Right lung (tissue), 5 donors: ENCODE results near the gene IMMP2L. TPM values are rescaled to one million over a fixed set of nuclear protein-coding genes. Genes with fewer than 3 reads are reported as not detected.
"Not testable (repeated sequence)": the region's sequence is repeated elsewhere in the genome, so short reads cannot be mapped to it uniquely, and the experiment has no call there.

Source experiments
- DNase-seq, 2 donors: peaks; one replicate each; pipeline ENCODE4 v3.0.0-alpha.2; 2013
- polyA plus RNA-seq, 5 donors: library from polyadenylated mRNA; unstranded; fragments of 120-200 nt; gene quantifications; one replicate each; pipeline versions ENCODE4 v1.2.1 to v1.2.3, GENCODE V29; 2013; ENCODE audit warnings: inconsistent platforms in 1 of 5, low replicate concordance in 1 of 5; ENCODE audit not compliant: insufficient read length in 5 of 5, insufficient read depth in 1 of 5

IMMP2L gene
- polyA plus RNA-seq, 5 donors: 24.1 to 28.9 (median 28.0) TPM

DNA sequence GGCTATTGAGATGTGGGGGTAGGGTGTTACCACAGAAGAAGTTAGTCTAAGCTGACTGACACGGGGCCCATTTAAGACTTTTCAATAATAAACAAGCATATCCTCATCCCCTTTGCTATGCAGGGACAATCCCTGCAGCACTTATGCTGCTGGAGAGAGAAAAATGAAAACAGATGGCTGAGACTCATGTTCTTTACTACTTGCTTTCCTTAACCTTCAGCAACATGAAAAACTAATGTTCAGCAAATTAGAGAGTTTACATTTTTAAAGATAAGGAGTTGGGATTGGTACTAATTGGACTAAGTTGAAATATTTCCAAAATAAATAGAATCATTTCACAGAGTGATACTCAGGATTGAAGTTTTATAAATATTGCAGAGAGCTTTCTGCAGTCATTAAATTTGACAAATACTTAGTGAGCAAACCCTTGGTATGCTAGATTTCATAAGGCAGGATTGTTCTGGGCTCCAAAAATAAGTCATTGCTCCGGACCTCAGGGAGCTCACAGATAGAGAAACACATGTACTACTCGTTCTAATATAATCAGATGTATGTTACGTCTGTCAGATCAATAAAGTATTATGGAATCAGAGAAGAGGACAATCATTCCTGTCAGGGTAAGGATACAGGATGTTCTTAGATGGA lies 618.5 kb downstream of the IMMP2L start:
- no peak for DNase-seq

GRCh38 chr7:110941385-110941784 lies 620.9 kb downstream of the IMMP2L start:
- DNase-seq: no peak

- peak in 1 of 2 donors; percentile 24 for DNase-seq
Observed at GRCh38 chr7:110940756-110941155, 621.5 kb downstream of the IMMP2L start.

- DNase-seq: no peak
Observed at GRCh38 chr7:110938165-110938564, 624.1 kb downstream of the IMMP2L start.

DNA sequence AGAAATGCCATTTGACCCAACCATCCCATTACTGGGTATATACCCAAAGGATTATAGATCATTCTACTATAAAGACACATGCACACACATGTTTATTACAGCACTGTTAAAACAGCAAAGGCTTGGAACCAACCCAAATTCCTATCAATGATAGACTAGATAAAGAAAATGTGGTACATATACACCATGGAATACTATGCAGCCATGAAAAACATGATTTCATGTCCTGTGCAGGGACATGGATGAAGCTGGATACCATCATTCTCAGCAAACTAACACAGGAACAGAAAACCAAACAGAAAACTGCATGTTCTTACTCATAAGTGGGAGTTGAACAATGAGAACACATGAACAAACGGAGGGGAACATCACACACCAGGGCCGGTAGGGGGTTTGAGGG lies 625.6 kb downstream of the IMMP2L start:
- not testable (repeated sequence) for DNase-seq

DNA sequence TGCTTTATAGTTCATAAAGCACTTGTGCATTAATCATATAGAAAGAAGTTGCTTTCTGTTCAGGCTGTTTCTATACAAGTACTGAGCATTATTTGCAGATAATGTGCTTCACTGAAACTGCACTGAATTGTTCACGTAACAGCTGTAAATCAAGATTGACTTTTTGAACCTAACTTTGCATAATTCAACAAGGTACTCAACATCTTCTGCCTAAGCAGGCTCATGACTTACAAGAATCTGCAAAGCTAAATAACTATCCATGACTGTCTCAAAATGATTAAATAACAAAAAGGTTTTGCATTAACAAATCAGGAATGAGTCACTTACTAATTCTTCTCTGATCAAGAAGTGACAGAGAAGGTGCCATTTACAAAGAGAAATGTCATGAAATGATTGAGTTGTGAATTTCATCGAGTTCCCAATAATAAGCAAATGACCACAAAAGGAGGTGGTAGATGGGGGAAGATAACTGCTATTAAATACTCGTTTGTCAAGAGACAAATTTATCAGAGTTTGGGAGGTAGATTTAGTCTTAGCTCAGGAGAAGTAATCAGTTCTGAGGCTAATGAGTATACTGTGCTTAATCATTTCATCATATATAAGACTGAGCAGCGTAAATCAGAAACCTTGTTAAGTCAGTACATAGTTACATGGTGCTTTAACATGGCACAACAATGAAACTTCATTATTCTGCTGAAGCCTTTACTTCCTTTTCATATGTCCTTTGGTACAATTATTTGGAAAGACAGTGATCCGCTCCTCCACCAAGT lies 632.6 kb downstream of the IMMP2L start:
- no peak for DNase-seq

GRCh38 chr7:110922906-110923305 lies 639.4 kb downstream of the IMMP2L start:
- no peak for DNase-seq

DNA sequence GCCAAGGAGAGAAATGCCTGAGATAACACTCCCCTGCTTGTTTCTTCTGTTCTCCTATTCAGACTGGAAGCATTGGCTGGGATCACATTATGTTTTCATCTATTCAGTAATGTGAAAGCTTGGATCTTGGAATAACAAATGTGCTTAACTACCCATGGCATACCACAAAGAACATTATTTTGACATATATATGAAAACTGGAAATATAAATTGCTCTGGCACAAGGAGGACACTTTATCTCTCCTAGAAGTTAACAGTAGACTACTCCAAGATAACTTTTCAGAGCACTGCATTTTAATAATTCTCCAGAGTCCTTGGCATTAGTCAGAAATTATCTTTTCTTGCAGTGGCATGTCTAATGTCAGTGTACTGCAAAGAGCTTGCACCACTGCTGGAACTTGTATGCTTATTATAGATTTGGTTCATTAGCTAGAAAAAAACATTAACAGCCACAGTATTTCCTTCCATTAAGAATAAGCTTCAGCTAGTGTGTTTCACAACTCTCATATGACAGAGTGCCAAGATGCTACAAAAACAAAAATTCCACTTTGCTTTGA lies 640.6 kb downstream of the IMMP2L start:
- peak; percentile 34 for DNase-seq

DNA sequence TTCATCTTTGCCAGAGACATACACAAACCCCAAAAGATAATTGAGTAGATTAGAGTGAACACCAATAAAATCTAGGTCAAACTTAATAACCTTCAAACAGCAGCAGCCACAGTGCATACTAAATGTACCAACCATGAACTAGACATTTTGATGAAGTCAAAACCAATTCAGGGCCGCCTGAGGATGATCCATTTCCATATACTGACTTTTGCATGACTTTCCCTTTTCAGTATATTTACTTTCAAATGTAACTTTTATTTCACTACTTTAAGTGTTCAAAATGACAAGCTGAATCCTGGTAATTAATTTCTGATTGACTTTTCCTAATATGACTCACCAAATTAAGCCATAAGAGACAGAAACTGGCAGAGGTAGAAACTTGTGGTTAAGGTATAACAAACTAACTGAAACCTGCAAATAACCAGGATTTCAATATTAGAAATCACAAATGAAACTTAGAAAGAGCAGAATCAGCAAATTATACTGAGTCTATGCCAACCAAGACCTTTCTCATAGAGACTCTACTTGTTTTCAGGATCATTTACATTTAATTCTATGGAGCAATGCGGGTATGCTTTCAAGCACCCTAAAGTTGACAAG lies 643.2 kb downstream of the IMMP2L start:
- DNase-seq: no peak

DNA sequence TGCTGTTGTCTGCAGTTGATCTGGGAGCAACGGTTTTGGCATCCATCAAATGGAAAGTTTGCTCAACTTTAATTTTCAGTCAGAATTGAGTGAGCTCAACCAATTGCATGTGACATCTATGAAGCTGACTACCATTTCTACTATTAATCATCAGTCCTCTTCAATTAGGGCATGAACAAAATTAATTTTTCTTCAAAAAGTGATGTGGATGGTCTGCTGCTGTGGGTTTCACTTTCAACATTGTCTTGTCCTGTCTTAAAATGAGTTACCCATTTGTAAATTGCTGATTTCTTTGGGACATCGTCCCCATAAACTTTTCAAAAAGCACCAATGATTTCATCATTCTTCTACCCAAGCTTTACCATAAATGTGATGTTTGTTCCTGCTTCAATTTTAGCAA lies 648.0 kb downstream of the IMMP2L start:
- no peak for DNase-seq

DNA sequence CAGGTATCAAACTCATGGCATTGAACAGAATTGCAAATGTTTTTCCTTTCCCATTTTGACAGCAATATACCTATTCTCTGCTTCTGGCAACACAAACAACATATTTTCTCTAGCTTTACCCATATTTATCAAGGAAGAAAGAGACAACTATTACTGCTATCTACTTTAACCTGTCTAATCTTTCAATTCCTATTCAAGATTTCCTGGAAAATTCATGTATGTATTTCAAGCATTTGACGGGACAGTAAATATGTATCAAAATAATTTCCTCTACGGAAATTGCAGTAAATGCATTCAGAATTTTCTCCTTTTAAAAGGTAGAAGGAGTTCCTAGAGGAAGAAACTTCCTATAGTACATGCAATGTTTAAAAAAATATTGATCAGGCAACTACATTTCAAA lies 650.7 kb downstream of the IMMP2L start:
- no peak for DNase-seq

DNA sequence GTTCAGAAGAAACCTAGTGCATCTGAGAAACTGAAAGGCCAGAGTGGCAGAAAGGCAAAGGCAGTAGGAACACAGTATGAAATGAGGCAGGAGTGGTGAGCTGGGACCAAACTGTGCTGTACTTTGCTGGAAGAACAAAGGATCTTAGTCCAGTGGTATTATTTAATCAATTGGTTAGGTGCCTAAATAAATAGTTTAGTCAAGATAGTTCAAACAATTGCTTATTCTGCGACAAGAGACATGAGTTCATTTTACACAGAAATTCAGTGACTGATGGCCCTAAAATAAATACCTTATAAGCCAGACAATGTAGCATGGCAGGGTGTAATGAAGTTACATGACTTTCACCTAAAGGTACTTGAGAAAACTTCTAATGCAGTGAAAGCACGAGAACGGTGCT lies 653.2 kb downstream of the IMMP2L start:
- no peak for DNase-seq

DNA sequence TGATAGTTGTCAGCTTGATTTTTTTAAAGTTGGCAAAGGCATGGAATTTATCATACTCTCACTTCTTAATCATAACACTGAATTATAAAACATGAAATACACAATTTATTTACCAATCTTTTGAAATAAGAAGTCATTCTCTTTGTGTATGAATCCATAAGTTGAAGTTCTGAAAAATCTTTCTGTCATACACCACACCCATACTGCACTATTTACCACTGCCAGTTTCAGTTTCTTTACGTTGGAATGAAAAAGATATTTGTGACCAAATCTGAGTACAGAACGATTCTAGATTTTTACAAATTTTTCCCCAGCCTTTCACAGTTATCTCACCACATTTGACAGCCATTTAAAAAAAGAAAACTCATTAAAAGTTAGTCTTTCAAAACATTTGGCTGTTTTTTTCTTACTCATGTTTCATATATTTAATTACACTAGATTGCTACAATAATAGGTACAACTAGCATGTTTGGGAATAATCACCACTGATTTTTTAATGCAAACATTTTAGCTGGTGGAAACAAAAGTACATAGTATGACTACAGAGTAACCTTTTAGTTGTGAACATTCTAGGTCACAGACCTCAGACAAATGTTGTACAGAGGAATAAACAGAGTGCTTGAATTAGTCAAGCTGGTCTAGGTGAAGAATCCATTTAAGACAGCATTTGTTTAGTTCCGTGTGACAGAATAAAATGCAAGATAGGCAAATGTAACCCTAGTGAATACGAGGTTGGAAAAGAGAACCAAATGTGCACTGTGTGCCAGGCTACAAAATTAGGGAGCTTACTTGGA lies 656.3 kb downstream of the IMMP2L start:
- DNase-seq: no peak

DNA sequence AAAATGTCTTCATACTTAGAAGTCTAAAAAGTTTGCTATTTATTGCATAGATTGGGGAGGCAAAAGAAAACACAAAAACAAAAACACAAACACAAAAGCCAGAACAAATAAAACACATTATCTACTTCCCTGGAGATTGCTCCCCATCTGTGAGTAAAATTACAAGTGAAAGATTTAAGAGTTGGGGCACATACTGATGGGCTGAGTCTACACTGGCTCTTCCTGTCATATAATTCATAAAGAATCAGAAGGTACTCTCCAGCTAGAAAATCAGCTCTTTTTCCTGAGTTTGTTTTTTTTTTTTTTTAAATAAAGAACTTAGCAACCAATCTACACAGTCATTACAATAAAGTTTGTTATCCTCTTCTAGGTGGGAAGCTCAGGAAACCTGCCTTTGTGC lies 663.8 kb downstream of the IMMP2L start:
- no peak for DNase-seq

- no peak for DNase-seq
Observed at GRCh38 chr7:110897538-110897937, 664.8 kb downstream of the IMMP2L start.

DNA sequence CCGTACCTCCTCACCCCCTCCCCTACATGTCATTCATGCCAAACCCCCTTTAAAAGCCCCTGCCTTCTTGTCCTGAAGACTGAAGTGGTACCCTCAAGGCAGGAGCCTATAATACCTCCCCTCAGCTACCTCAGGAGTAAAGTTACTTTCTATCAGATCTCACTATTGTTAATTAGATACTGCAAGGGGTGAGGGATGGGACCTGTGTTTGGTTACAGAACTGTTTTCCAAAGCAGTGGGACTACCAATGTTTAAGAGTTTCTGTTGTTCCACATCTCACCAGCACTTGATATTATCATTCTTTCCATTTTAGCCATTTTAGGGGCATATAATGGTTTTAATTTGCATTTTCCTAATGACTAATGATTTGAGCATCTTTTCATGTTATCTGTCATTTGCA lies 668.2 kb downstream of the IMMP2L start:
- DNase-seq: no peak

GRCh38 chr7:110891197-110891596 lies 671.1 kb downstream of the IMMP2L start:
- no peak for DNase-seq

DNA sequence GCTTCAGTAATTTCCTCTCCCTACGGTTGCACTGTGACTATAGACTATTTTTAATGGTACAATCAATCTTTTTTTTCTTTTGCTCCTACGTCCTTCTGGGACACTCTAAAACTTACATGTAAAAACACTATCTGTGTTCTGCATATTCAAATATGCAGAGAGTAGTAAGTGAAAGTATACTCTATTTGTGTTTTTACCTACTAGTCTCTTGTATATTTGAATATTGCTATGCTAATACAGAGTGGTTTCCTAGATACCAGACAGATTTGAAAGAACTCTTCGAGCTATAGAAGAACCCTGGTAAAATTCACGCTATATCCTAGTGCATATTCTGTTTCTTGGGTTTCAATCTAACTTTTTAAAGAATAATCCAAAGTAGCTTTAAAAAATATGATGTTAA lies 672.2 kb downstream of the IMMP2L start:
- DNase-seq: no peak

GRCh38 chr7:110889335-110889734 lies 673.0 kb downstream of the IMMP2L start:
- DNase-seq: no peak

GRCh38 chr7:110888641-110889040 lies 673.7 kb downstream of the IMMP2L start:
- peak in 1 of 2 donors; percentile 5 for DNase-seq

GRCh38 chr7:110885474-110885873 lies 676.8 kb downstream of the IMMP2L start:
- DNase-seq: no peak

DNA sequence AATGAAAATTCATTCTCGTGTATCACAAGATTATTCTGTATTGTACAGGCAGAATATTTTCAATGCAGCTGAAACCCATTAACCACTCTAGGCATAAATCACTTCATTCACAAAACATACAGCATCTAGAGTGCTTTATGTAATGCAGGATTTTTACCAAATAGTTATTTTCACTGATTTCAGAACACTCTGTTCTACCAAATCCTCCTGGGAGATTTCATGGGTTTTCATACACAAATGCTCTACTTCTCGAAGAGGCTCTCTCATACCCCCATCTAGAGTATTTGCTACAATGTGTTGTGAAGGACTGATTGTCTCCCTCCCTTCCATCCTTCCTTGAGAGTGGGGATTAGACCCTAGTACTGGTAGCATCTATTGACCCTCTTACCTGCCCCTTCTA lies 680.6 kb downstream of the IMMP2L start:
- no peak for DNase-seq
